ENCODE results near the gene LDLRAD3.

Gene LDLRAD3

GRCh38 chr11:35927682-35928081, 16.2 kb upstream of the LDLRAD3 start:
- no peak for DNase-seq (ENCODE audit: low read depth in 2 of 2)

GRCh38 chr11:35928688-35929395, 15.0 kb upstream of the LDLRAD3 start:
- no peak for DNase-seq (ENCODE audit: low read depth in 2 of 2)

- DNase-seq (ENCODE audit: low read depth in 2 of 2) = no peak
Measured at GRCh38 chr11:35930466-35930865, 13.4 kb upstream of the LDLRAD3 start.

- DNase-seq (ENCODE audit: low read depth in 2 of 2) = no peak
Measured at GRCh38 chr11:35932121-35932520, 11.7 kb upstream of the LDLRAD3 start.

- no peak for DNase-seq (ENCODE audit: low read depth in 2 of 2)
Measured at GRCh38 chr11:35932681-35933319, 11.1 kb upstream of the LDLRAD3 start.

GRCh38 chr11:35933320-35933871, 10.5 kb upstream of the LDLRAD3 start:
- DNase-seq (ENCODE audit: low read depth in 2 of 2) = no peak

GRCh38 chr11:35934271-35934670, 9.6 kb upstream of the LDLRAD3 start:
- no peak for DNase-seq (ENCODE audit: low read depth in 2 of 2)

- no peak for DNase-seq (ENCODE audit: low read depth in 2 of 2)
Measured at GRCh38 chr11:35934981-35935380, 8.9 kb upstream of the LDLRAD3 start.

- no peak for DNase-seq (ENCODE audit: low read depth in 2 of 2)
Measured at GRCh38 chr11:35935390-35935789, 8.5 kb upstream of the LDLRAD3 start.

GRCh38 chr11:35937111-35937510, 6.8 kb upstream of the LDLRAD3 start:
- DNase-seq (ENCODE audit: low read depth in 2 of 2) = no peak

- DNase-seq (ENCODE audit: low read depth in 2 of 2) = no peak
Measured at GRCh38 chr11:35937700-35938099, 6.2 kb upstream of the LDLRAD3 start.

GRCh38 chr11:35938231-35938630, 5.6 kb upstream of the LDLRAD3 start:
- DNase-seq (ENCODE audit: low read depth in 2 of 2) = no peak

- no peak for DNase-seq (ENCODE audit: low read depth in 2 of 2)
Measured at GRCh38 chr11:35943309-35943708, 553 bp upstream of the LDLRAD3 start.

- DNase-seq (ENCODE audit: low read depth in 2 of 2) = no peak
Measured at GRCh38 chr11:35944503-35945136, 758 bp downstream of the LDLRAD3 start.

- DNase-seq (ENCODE audit: low read depth in 2 of 2) = no peak
Measured at GRCh38 chr11:35945137-35945518, 1.3 kb downstream of the LDLRAD3 start.

- no peak for DNase-seq (ENCODE audit: low read depth in 2 of 2)
Measured at GRCh38 chr11:35946766-35947165, 2.9 kb downstream of the LDLRAD3 start.

GRCh38 chr11:35947437-35947836, 3.6 kb downstream of the LDLRAD3 start:
- DNase-seq (ENCODE audit: low read depth in 2 of 2) = no peak

GRCh38 chr11:35949242-35949641, 5.4 kb downstream of the LDLRAD3 start:
- no peak for DNase-seq (ENCODE audit: low read depth in 2 of 2)

GRCh38 chr11:35950082-35950481, 6.2 kb downstream of the LDLRAD3 start:
- no peak for DNase-seq (ENCODE audit: low read depth in 2 of 2)

GRCh38 chr11:35951680-35952079, 7.8 kb downstream of the LDLRAD3 start:
- no peak for DNase-seq (ENCODE audit: low read depth in 2 of 2)

GRCh38 chr11:35953081-35953760, 9.4 kb downstream of the LDLRAD3 start:
- no peak for DNase-seq (ENCODE audit: low read depth in 2 of 2)

GRCh38 chr11:35954205-35954604, 10.3 kb downstream of the LDLRAD3 start:
- no peak for DNase-seq (ENCODE audit: low read depth in 2 of 2)
